ENCODE results near the gene RAB13.

RAB13 gene

GRCh38 chr1:153932156-153933131 is 53.7 kb downstream of the RAB13 start:
- DNase-seq: no peak

All from activated CD8-positive, alpha-beta memory T cell treated with anti-CD3 and anti-CD28 coated beads, Interleukin-2, amount 50 U/mL, for 4 hours (primary cell).